Activated T-helper 17 cell treated with anti-CD3 and anti-CD28 coated beads, Interleukin-2, amount 50 U/mL, for 72 hours (primary cell): Measurements from ENCODE around the gene PTPRM. TPM values are rescaled to one million over a fixed set of nuclear protein-coding genes. Genes with fewer than 3 reads are reported as not detected.

Experiments used
- ATAC-seq: fragments of 150-1000 bp; cut with Tn5 transposase; replicated peaks from 2 replicates; pipeline ENCODE4 v1.10.0; 2021; ENCODE audit warnings: mild to moderate bottlenecking, moderate library complexity
- H3K27ac Mint-ChIP-seq: one replicate; pipeline ENCODE4 v1.8.0; 2022; ENCODE audit warnings: mixed read lengths
- H3K27me3 Mint-ChIP-seq: one replicate; pipeline ENCODE4 v1.8.0; 2022; ENCODE audit warnings: mixed read lengths
- H3K36me3 Mint-ChIP-seq: one replicate; pipeline ENCODE4 v1.8.0; 2022; ENCODE audit warnings: low read depth, mild to moderate bottlenecking, mixed read lengths
- H3K4me1 Mint-ChIP-seq: one replicate; pipeline ENCODE4 v1.8.0; 2022; ENCODE audit warnings: mixed read lengths
- H3K4me3 Mint-ChIP-seq: one replicate; pipeline ENCODE4 v1.8.0; 2022; ENCODE audit warnings: mild to moderate bottlenecking, mixed read lengths
- H3K9me3 Mint-ChIP-seq: one replicate; pipeline ENCODE4 v1.8.0; 2022; ENCODE audit warnings: mixed read lengths
- total RNA-seq, 2 donors: library from RNA; stranded (reverse); gene quantifications; one replicate each; pipeline ENCODE4 v1.2.3, GENCODE V29; 2022

Gene PTPRM
- total RNA-seq, 2 donors from 2014 or later, result 7.5 to 24.5 TPM

DNA sequence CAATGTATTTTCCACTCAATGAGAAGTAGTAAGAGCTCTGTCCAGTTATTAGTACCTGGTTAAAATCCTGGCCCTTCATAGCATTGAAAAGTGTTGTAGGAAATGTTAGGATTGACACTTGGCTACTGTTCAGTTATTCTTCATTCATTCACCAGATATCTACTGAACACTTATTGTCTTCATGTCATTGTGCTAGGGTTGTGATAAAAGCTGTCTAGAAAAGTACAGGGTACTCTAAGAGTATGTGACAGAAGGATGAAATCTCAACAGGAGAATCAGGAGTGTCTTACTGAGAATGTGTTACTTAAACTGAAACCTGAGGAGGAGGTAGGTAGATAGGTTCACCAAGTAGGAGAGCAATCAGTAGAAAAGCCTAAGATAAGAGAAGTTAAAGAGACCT lies 530.3 kb downstream of the PTPRM start:
- peaks cover 8% of the 10 kb centered on the region for H3K36me3 Mint-ChIP-seq
- no peaks in the 10 kb centered on the region for H3K27me3 Mint-ChIP-seq
- H3K4me3 Mint-ChIP-seq, result no peak overlapping the region
- no peak for ATAC-seq
- no peaks in the 10 kb centered on the region for H3K4me1 Mint-ChIP-seq
- H3K9me3 Mint-ChIP-seq, result peaks cover 4% of the 10 kb centered on the region
- no peak overlapping the region for H3K27ac Mint-ChIP-seq

DNA sequence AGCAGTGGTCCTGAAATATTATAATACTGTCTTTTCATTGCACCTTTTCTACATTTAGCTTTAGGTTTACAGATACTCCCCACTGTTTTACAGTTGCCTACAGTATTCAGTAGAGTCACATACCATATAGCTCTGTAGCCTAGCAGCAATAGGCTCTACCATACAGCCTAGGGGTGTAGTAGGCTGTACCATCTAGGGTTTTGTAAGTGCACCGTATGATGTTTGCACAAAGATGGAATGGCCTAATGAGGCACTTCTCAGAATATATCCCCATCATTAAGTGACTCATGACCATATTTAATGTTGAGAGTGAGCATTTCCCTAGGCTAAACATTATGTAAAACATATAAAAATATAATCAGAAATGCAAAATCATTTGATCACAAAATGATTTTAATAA lies 530.8 kb downstream of the PTPRM start:
- H3K36me3 Mint-ChIP-seq, result peaks cover 12% of the 10 kb centered on the region
- ATAC-seq, result no peak
- H3K9me3 Mint-ChIP-seq, result peaks cover 8% of the 10 kb centered on the region
- H3K4me1 Mint-ChIP-seq, result no peaks in the 10 kb centered on the region
- H3K27me3 Mint-ChIP-seq, result no peaks in the 10 kb centered on the region
- H3K27ac Mint-ChIP-seq, result no peak overlapping the region
- no peak overlapping the region for H3K4me3 Mint-ChIP-seq

DNA sequence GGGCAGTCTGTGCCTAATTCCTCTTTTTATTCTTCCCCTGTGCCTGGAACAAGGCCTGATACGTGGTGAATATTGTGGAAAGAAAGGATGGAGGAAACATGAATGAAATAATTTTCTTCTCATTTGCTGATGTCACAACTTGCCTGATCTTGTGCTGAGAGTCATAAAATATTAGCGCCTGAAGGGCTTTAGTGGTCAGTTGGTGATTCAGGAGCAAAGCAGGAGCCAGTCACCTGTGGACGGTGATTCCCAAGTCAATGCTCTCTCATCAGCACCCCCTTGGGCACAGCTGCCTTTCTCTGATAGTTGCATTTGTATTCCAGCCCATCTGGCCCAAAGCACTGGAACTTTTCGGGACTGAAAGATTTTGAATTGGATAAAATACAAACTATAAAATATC lies 539.5 kb downstream of the PTPRM start:
- H3K36me3 Mint-ChIP-seq, result peaks cover 6% of the 10 kb centered on the region
- peaks cover 11% of the 10 kb centered on the region for H3K9me3 Mint-ChIP-seq
- no peak overlapping the region for H3K4me3 Mint-ChIP-seq
- no peak overlapping the region for H3K27ac Mint-ChIP-seq
- no peaks in the 10 kb centered on the region for H3K4me1 Mint-ChIP-seq
- no peak for ATAC-seq
- H3K27me3 Mint-ChIP-seq, result no peaks in the 10 kb centered on the region

DNA sequence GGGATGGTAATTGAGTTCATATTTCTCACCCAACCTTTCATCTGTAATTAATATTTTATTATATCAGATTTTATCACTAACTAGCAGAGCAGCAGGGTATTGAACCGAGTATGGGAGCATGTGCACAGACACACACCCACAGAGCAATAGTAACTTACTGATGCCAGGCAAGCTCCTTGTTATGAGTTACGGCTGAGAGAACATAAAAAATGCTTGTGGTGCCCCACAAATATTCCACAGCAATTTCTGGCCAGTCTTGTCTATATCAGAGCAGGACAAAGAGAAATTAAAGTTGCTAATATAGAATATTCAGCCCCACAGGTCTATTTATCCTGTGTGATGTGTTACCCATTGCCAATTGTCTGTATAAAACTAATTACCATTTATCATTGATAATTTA lies 540.3 kb downstream of the PTPRM start:
- Mint-ChIP-seq H3K9me3 (peaks cover 7% of the 10 kb centered on the region), H3K4me1 (no peaks in the 10 kb centered on the region), H3K4me3 (no peak overlapping the region), H3K27ac (no peak overlapping the region), H3K27me3 (no peaks in the 10 kb centered on the region), H3K36me3 (peaks cover 4% of the 10 kb centered on the region)
- ATAC-seq, result no peak

DNA sequence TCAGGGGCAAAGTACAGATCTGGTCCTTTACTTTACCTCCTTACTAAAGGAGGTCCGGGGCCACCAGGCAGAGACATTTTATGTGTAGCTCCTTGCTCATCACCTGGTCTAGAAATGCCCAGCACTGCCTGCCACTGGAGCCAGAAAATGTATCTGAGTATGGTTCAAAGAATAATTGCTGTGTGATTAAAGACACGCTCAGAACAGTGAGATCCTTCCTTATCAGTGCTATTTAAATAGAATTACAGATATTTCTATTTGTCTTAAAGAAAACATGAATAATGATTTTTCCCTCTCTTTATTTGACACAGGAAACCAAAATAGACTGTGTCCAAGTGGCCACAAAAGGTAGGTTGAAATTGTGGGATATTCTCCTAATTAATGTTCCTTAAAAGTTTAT lies 547.4 kb downstream of the PTPRM start:
- Mint-ChIP-seq H3K9me3 (peaks cover 3% of the 10 kb centered on the region), H3K4me1 (no peaks in the 10 kb centered on the region), H3K36me3 (no peaks in the 10 kb centered on the region), H3K27me3 (no peaks in the 10 kb centered on the region), H3K4me3 (no peak overlapping the region), H3K27ac (no peak overlapping the region)
- no peak for ATAC-seq

DNA sequence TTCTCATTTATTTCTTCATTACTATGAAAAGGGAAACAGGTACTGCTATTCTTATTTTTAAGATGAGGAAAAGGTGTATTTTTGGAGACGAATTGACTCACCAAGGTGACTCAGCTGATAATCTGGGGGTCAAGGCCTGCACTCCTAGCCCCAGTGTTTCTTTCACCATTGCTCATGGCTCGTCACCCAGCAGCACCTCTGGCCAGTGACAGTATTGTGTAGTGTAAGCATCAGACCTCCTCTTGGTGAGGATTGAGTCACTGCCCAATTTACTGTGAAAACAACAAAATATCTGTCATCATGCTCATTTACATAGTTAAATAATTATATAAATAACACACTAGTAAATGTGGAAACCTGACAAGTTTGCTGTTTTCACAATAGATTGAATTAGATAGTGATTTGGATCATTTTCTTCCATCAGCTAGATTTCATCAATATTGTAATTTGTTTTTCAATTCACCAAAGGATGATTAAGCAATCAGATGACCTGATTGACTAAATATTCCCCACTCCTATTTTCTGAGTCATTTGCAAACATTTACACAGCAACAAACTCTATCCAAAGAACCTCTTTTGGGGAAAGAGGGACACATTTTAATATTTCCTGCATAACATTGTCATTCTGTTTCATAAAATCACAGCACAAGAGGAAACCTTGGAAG lies 549.4 kb downstream of the PTPRM start:
- H3K27ac Mint-ChIP-seq, result no peak overlapping the region
- no peaks in the 10 kb centered on the region for H3K36me3 Mint-ChIP-seq
- no peak for ATAC-seq
- H3K4me3 Mint-ChIP-seq, result no peak overlapping the region
- H3K27me3 Mint-ChIP-seq, result no peaks in the 10 kb centered on the region
- no peaks in the 10 kb centered on the region for H3K4me1 Mint-ChIP-seq
- no peaks in the 10 kb centered on the region for H3K9me3 Mint-ChIP-seq

DNA sequence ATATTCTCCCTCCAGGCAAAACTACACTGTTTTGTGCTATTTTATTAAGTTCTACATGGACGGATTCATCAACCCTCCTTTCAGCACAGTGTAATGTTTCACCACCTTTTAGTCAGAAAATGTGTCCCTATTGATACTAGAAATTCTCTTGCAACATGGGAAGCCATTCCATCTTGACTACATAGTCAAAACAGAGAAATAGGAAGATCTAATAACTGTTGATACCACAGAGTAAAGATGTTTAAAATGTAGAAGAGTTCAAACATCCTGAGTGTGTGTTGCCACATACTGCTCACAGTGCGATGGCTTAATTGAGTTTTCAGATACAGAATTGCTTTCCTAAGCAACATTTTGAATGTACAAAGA lies 549.9 kb downstream of the PTPRM start:
- Mint-ChIP-seq H3K36me3 (no peaks in the 10 kb centered on the region), H3K27ac (no peak overlapping the region), H3K27me3 (no peaks in the 10 kb centered on the region), H3K4me3 (no peak overlapping the region), H3K4me1 (no peaks in the 10 kb centered on the region), H3K9me3 (no peaks in the 10 kb centered on the region)
- no peak for ATAC-seq

DNA sequence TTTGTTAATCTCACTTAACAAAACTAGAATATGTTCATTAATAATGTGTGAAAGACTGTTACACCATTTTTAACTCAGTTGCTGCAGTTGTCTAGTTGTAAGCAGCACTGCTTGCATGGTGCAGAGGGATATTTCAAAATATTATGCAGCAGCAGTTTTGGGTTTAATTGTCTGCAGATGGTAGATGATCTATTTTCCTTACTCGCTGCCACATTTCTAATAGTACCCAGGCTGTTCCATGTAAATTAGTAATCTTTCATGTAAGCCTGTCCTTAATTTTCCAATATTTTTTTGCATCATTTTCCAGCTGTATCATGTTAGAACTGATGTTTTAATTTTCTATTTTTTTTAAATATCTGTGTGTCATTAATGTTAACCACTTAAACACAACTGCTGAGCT lies 554.0 kb downstream of the PTPRM start:
- no peak for ATAC-seq
- Mint-ChIP-seq H3K9me3 (no peaks in the 10 kb centered on the region), H3K27me3 (no peaks in the 10 kb centered on the region), H3K27ac (no peak overlapping the region), H3K4me1 (no peaks in the 10 kb centered on the region), H3K4me3 (no peak overlapping the region), H3K36me3 (no peaks in the 10 kb centered on the region)

DNA sequence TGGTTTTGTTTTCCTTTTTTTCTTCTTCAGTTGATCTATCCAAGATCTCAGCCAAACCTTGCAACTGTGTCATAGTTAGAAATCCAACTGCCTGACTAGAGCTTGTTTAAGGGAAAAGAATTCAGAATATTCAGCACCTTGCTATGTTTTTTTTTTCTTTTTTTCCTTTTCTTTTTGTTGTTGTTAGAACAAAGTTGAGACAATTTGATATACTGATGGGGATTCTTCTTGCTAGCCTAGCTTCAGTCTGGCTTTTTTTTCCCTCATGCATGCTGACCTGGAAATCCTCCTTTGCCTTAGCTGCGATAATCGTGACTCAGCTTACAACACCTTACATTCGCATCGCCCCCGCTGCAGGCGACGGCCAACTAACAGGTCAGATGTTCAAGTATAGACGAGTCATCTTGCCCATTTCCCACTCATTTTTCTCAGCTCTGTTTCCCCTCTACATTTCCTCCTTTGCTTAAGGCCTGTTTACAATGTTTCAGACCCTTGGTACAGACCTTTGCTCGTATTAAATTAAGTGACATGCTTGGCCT lies 554.9 kb downstream of the PTPRM start:
- no peak overlapping the region for H3K27ac Mint-ChIP-seq
- no peaks in the 10 kb centered on the region for H3K9me3 Mint-ChIP-seq

DNA sequence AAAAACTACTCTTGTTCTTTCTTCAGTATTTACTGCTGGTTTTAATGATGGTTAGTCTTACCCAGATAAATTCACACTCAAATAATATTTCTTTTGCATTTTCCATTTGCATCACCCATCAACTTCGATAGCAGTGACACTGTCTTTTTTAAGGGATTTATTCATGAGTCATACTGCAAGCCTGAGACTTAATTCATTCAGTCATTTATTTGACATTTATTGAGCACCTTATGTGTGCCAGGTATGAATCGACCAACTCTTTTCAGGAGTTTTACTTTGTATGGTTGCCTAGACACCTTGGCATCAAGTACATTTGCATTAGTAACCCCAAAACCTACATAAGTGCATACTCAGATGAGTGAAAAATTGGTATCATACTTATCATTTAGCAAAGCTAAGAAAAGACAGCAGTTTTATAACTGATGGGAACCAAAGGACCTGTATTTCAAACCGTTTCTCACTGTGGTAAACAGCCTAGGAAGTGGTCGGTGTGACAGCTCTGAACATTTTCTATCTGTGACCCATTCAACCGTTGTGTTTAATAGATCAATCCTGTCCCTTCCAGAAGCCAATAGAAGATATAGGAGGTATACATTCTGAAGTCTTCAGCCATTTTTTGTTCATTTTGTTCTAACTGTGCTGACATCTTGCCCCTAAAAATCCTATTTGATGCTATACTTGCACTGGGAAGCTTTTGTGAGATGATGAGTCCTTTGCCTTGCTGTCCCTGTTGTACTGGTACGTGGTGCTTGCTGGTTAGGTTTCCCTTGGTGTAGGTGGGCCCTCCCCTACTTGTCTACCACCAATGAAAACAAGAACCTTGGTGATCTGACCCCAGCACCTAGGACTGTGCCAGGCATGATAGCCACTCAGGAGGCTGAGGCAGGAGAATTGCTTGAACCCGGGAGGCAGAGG lies 557.4 kb downstream of the PTPRM start:
- ATAC-seq, result no peak
- Mint-ChIP-seq H3K27ac (no peak overlapping the region), H3K27me3 (no peaks in the 10 kb centered on the region), H3K36me3 (no peaks in the 10 kb centered on the region), H3K4me1 (no peaks in the 10 kb centered on the region), H3K4me3 (no peak overlapping the region), H3K9me3 (no peaks in the 10 kb centered on the region)

More for the DNA sequence above, 554.9 kb downstream of the PTPRM start:
- ATAC-seq, result no peak
- Mint-ChIP-seq H3K4me1 (no peaks in the 10 kb centered on the region), H3K36me3 (no peaks in the 10 kb centered on the region), H3K4me3 (no peak overlapping the region), H3K27me3 (no peaks in the 10 kb centered on the region)

DNA sequence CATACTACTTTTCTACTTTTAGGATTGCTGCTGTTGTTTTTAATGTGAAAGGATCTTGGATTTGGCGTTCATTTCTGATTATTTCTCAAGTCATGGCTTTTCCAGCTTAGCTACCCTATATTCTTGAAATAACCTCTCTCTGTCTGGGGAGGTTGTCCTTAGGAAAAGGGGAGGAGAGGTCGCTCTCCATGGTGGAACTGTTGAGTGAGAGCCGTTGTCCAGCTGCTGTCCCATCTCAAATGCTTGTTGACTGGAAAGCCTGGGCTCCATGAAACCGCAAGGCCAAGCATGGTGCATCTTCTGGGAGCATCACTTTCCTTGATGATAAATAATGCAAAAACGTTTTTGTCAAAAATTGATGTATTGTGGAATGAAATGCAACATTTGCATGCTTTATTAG lies 563.0 kb downstream of the PTPRM start:
- Mint-ChIP-seq H3K4me1 (no peaks in the 10 kb centered on the region), H3K27me3 (no peaks in the 10 kb centered on the region), H3K4me3 (no peak overlapping the region), H3K27ac (no peak overlapping the region), H3K9me3 (no peaks in the 10 kb centered on the region), H3K36me3 (no peaks in the 10 kb centered on the region)
- no peak for ATAC-seq

DNA sequence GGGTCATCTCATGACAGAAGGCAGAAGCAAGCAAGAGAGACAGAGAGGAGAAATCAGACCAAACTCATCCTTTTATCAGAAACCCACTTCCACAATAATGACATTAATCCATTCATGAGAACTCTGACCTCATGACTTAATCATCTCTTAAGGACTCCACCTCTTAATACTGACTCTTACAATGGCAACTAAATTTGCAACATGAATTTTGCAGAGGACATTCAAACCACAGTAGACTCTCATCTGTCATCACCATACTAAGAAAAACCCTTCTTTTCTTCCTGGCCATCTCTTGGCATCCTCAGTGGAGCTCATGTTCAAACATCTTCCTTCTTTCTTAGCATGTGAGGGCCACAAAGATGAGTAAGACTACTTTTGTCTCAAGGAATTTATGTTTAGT lies 565.9 kb downstream of the PTPRM start:
- no peaks in the 10 kb centered on the region for H3K36me3 Mint-ChIP-seq
- no peak overlapping the region for H3K27ac Mint-ChIP-seq
- ATAC-seq, result no peak
- no peaks in the 10 kb centered on the region for H3K27me3 Mint-ChIP-seq
- H3K4me1 Mint-ChIP-seq, result no peaks in the 10 kb centered on the region
- no peaks in the 10 kb centered on the region for H3K9me3 Mint-ChIP-seq
- H3K4me3 Mint-ChIP-seq, result no peak overlapping the region

DNA sequence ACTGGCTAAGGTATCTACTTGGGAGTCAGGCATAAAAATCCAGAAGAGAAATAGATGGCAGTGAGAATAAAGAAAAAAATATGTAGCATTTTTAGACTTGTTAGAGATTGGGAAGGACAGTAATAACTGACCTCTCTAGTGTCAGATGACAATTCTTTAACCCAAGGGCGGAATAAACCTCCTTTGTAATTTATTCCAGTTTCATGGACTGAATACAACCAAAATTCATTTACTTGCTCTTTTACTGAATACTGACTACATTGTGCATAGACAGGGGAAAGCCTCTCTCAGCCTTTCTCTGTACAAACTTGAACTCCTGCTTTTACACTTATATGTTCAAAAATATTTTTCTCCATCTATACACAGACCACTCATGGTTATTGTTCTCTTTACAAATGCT lies 566.8 kb downstream of the PTPRM start:
- Mint-ChIP-seq H3K27ac (no peak overlapping the region), H3K4me3 (no peak overlapping the region), H3K36me3 (no peaks in the 10 kb centered on the region), H3K4me1 (no peaks in the 10 kb centered on the region), H3K27me3 (no peaks in the 10 kb centered on the region), H3K9me3 (peaks cover 3% of the 10 kb centered on the region)
- ATAC-seq, result no peak

DNA sequence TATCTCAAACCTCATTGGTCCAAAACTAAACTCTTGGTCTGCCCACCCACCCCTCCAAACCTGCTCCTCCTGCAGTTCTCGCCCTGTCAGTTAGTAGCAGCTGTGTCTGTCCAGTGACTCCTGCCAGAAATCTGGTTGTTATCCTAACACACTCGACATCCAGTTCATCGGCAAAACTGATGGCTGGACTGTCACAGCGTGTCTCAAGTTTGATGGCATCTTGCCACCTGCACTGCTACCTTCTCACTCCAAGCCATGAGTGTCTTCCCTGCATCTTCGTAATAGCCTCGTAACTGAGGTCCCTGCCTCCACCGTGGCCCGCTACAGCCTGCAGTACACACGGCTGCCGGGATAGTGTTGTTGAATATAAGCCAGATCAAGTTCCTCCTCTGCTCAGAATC lies 572.0 kb downstream of the PTPRM start:
- peaks cover 7% of the 10 kb centered on the region for H3K9me3 Mint-ChIP-seq
- no peaks in the 10 kb centered on the region for H3K27me3 Mint-ChIP-seq
- H3K4me1 Mint-ChIP-seq, result no peaks in the 10 kb centered on the region
- peaks cover 9% of the 10 kb centered on the region for H3K36me3 Mint-ChIP-seq
- no peak overlapping the region for H3K4me3 Mint-ChIP-seq
- no peak for ATAC-seq
- H3K27ac Mint-ChIP-seq, result no peak overlapping the region

DNA sequence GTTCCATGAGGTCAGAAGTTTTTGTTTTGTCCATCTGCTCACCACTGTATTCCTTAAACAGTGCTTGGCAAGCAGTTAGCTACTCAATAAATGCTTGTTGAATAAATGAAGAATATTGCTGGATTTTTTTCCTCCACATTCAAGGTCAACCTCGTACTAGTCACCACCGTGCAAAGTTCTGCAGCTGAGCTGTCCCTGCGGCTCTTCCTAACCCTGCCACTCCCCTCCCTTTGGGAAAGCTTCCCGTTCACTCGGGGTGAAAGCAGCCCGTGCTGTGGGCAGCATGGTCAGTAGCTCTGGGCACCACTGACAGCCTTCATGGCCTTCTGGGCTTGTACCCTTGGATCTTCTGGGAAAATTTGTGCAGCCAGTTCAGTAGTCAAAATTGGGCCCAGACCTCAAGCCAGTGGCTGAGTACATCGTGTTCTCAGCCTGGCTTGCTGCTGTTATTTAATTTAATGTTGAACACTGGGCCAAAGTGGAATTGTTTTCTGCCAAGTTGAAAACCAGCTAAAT lies 572.8 kb downstream of the PTPRM start:
- Mint-ChIP-seq H3K27ac (no peak overlapping the region), H3K9me3 (peaks cover 11% of the 10 kb centered on the region), H3K27me3 (no peaks in the 10 kb centered on the region), H3K4me3 (no peak overlapping the region), H3K4me1 (no peaks in the 10 kb centered on the region), H3K36me3 (peaks cover 15% of the 10 kb centered on the region)
- no peak for ATAC-seq
